Stimulated activated CD4-positive, alpha-beta T cell treated with anti-CD3 and anti-CD28 coated beads, Interleukin-15, amount 100 ng/mL, for 1 hour (primary cell): Measurements from ENCODE around the gene ATP10B.
"Not testable (repeated sequence)": the region's sequence is repeated elsewhere in the genome, so short reads cannot be mapped to it uniquely, and the experiment has no call there.

Source experiments
- DNase-seq, 2 donors: peaks; one replicate each; pipeline ENCODE4 v3.0.0-alpha.2; 2020; ENCODE audit warnings: low read depth in 1 of 2, low spot score in 1 of 2

Gene ATP10B

GRCh38 chr5:160852049-160852448, at the start of gene ATP10B:
Gene ATP10B, minus strand, starts transcription at chr5:160852211. Its CDS starts 164,137 bp downstream, at chr5:160688074.
- DNase-seq = no peak

GRCh38 chr5:160901656-160902055, 49.6 kb upstream of the ATP10B start:
- DNase-seq = no peak

GRCh38 chr5:160899735-160900134, 47.7 kb upstream of the ATP10B start:
- DNase-seq = no peak

- not testable (repeated sequence) for DNase-seq
These were observed 41.4 kb upstream of the ATP10B start for GRCh38 chr5:160893180-160893964.

GRCh38 chr5:160887780-160888179, 35.8 kb upstream of the ATP10B start:
- DNase-seq = no peak

- not testable (repeated sequence) for DNase-seq
These were observed 21.7 kb upstream of the ATP10B start for GRCh38 chr5:160873560-160874200.

GRCh38 chr5:160869989-160870521, 18.0 kb upstream of the ATP10B start:
- no peak for DNase-seq

- DNase-seq = no peak
These were observed 16.0 kb upstream of the ATP10B start for GRCh38 chr5:160867976-160868375.

GRCh38 chr5:160851451-160851850, 560 bp downstream of the ATP10B start:
- DNase-seq = no peak

GRCh38 chr5:160850421-160850820, 1.6 kb downstream of the ATP10B start:
- no peak for DNase-seq

GRCh38 chr5:160847526-160848085, 4.4 kb downstream of the ATP10B start:
- DNase-seq = no peak

GRCh38 chr5:160846642-160847041, 5.4 kb downstream of the ATP10B start:
- no peak for DNase-seq

- DNase-seq = no peak
These were observed 7.8 kb downstream of the ATP10B start for GRCh38 chr5:160844177-160844576.

GRCh38 chr5:160843240-160843639, 8.8 kb downstream of the ATP10B start:
- DNase-seq = no peak

- no peak for DNase-seq
These were observed 14.0 kb downstream of the ATP10B start for GRCh38 chr5:160837749-160838593.

GRCh38 chr5:160837211-160837610, 14.8 kb downstream of the ATP10B start:
- no peak for DNase-seq

GRCh38 chr5:160835818-160836528, 16.0 kb downstream of the ATP10B start:
- no peak for DNase-seq

- DNase-seq = no peak
These were observed 16.6 kb downstream of the ATP10B start for GRCh38 chr5:160835376-160835775.

- DNase-seq = no peak
These were observed 18.2 kb downstream of the ATP10B start for GRCh38 chr5:160833806-160834205.

GRCh38 chr5:160831801-160832200, 20.2 kb downstream of the ATP10B start:
- no peak for DNase-seq
